ENCODE data around the gene ZNF536.
"Not testable (repeated sequence)": the region's sequence is repeated elsewhere in the genome, so short reads cannot be mapped to it uniquely, and the experiment has no call there.

ZNF536 gene

GRCh38 chr19:30390356-30390988 lies 18.3 kb downstream of the ZNF536 start:
- DNase-seq = no peak

- no peak for DNase-seq
Measured at GRCh38 chr19:30391052-30391451, 18.9 kb downstream of the ZNF536 start.

- DNase-seq = no peak
Measured at GRCh38 chr19:30391554-30392551, 19.7 kb downstream of the ZNF536 start.

- DNase-seq = no peak
Measured at GRCh38 chr19:30393046-30393445, 20.9 kb downstream of the ZNF536 start.

GRCh38 chr19:30393729-30394480 lies 21.7 kb downstream of the ZNF536 start:
- DNase-seq = no peak

- no peak for DNase-seq
Measured at GRCh38 chr19:30394481-30395151, 22.4 kb downstream of the ZNF536 start.

- no peak for DNase-seq
Measured at GRCh38 chr19:30395283-30395682, 23.1 kb downstream of the ZNF536 start.

- not testable (repeated sequence) for DNase-seq
Measured at GRCh38 chr19:30398539-30398938, 26.4 kb downstream of the ZNF536 start.

- no peak for DNase-seq
Measured at GRCh38 chr19:30401956-30402355, 29.8 kb downstream of the ZNF536 start.

- DNase-seq = no peak
Measured at GRCh38 chr19:30402436-30403202, 30.4 kb downstream of the ZNF536 start.

GRCh38 chr19:30403203-30403985 lies 31.2 kb downstream of the ZNF536 start:
- DNase-seq = no peak

GRCh38 chr19:30406220-30407067 lies 34.3 kb downstream of the ZNF536 start:
- no peak for DNase-seq

GRCh38 chr19:30407068-30407709 lies 35.0 kb downstream of the ZNF536 start:
- no peak for DNase-seq

- DNase-seq = no peak
Measured at GRCh38 chr19:30408734-30409301, 36.6 kb downstream of the ZNF536 start.

GRCh38 chr19:30411714-30412113 lies 39.5 kb downstream of the ZNF536 start:
- DNase-seq = no peak

GRCh38 chr19:30416375-30416774 lies 44.2 kb downstream of the ZNF536 start:
- no peak for DNase-seq

- DNase-seq = not testable (repeated sequence)
Measured at GRCh38 chr19:30417166-30417565, 45.0 kb downstream of the ZNF536 start.

GRCh38 chr19:30419568-30420180 lies 47.5 kb downstream of the ZNF536 start:
- no peak for DNase-seq

- DNase-seq = no peak
Measured at GRCh38 chr19:30420316-30420715, 48.1 kb downstream of the ZNF536 start.

All from CD4-positive, alpha-beta T cell treated with Interleukin-17A for 4 hours (primary cell).